ENCODE data around the gene BPIFB1.

The BPIFB1 gene

GRCh38 chr20:33328157-33329137 is 45.4 kb downstream of the BPIFB1 start:
- no peak for DNase-seq

- no peak for DNase-seq
Observed at GRCh38 chr20:33332905-33333456, 50.0 kb downstream of the BPIFB1 start.

GRCh38 chr20:33333616-33334015 is 50.6 kb downstream of the BPIFB1 start:
- DNase-seq: no peak

- DNase-seq: no peak
Observed at GRCh38 chr20:33334111-33334510, 51.1 kb downstream of the BPIFB1 start.

GRCh38 chr20:33336375-33336774 is 53.4 kb downstream of the BPIFB1 start:
- no peak for DNase-seq

GRCh38 chr20:33337119-33337518 is 54.1 kb downstream of the BPIFB1 start:
- DNase-seq: no peak

- DNase-seq: no peak
Observed at GRCh38 chr20:33337531-33338165, 54.6 kb downstream of the BPIFB1 start.

GRCh38 chr20:33338467-33339258 is 55.6 kb downstream of the BPIFB1 start:
- DNase-seq: no peak

GRCh38 chr20:33339515-33340058 is 56.6 kb downstream of the BPIFB1 start:
- no peak for DNase-seq

- DNase-seq: no peak
Observed at GRCh38 chr20:33343521-33343920, 60.5 kb downstream of the BPIFB1 start.

- no peak for DNase-seq
Observed at GRCh38 chr20:33345342-33345741, 62.3 kb downstream of the BPIFB1 start.

GRCh38 chr20:33348136-33348937 is 65.3 kb downstream of the BPIFB1 start:
- DNase-seq: no peak

GRCh38 chr20:33349493-33349892 is 66.5 kb downstream of the BPIFB1 start:
- no peak for DNase-seq

GRCh38 chr20:33351696-33352095 is 68.7 kb downstream of the BPIFB1 start:
- DNase-seq: no peak

GRCh38 chr20:33352258-33353012 is 69.4 kb downstream of the BPIFB1 start:
- no peak for DNase-seq

- no peak for DNase-seq
Observed at GRCh38 chr20:33353013-33353402, 70.0 kb downstream of the BPIFB1 start.
